Vagina (tissue), 2 donors: ENCODE results near the gene ZNF775.

Experiments
- CTCF ChIP-seq, 3 experiments: fragments of 450-650 bp in 2 of 3; fragments of 200-600 bp in 1 of 3; sonication (generic) in 1 of 3; IDR thresholded peaks; one replicate each; pipeline ENCODE4 v1.5.1; 2017 to 2019; ENCODE audit warnings: antibody characterized with exemption in 3 of 3, mild to moderate bottlenecking in 2 of 3, moderate library complexity in 2 of 3
- POLR2A ChIP-seq, 2 donors: fragments of 450-650 bp; IDR thresholded peaks; one replicate each; pipeline ENCODE4 v1.6.1; 2017; ENCODE audit warnings: antibody characterized with exemption in 2 of 2, mild to moderate bottlenecking in 2 of 2, moderate library complexity in 2 of 2

GRCh38 chr7:150363872-150364271 lies 15.3 kb upstream of the ZNF775 start:
- no peak for TF ChIP-seq CTCF (IDR thresholded peaks at IDR 0.05)
- TF ChIP-seq POLR2A (IDR thresholded peaks at IDR 0.05), result no peak
